Mesothelial cell of epicardium (in vitro differentiated cells): ENCODE results near the gene BAX. TPM values are rescaled to one million over a fixed set of nuclear protein-coding genes. Genes with fewer than 3 reads are reported as not detected.
A peak's percentile ranks its signal among the peaks of the same experiment; 100 is the strongest.
"Not testable (repeated sequence)": the region's sequence is repeated elsewhere in the genome, so short reads cannot be mapped to it uniquely, and the experiment has no call there.

Experiments
- DNase-seq, 2 experiments: peaks; one replicate each; pipeline ENCODE4 v3.0.0; 2021; ENCODE audit warnings: low spot score in 2 of 2; ENCODE audit not compliant: unreplicated experiment in 2 of 2
- H3K27ac Mint-ChIP-seq: 2 replicates; pipeline ENCODE4 v1.8.0; 2021; ENCODE audit warnings: mixed read lengths
- H3K27me3 Mint-ChIP-seq: 2 replicates; pipeline ENCODE4 v1.8.0; 2021; ENCODE audit warnings: low read depth, mixed read lengths
- H3K36me3 Mint-ChIP-seq: 2 replicates; pipeline ENCODE4 v1.8.0; 2021; ENCODE audit warnings: mixed read lengths
- H3K4me1 Mint-ChIP-seq: 2 replicates; pipeline ENCODE4 v1.8.0; 2021; ENCODE audit warnings: mixed read lengths
- H3K4me3 Mint-ChIP-seq: 2 replicates; pipeline ENCODE4 v1.8.0; 2021; ENCODE audit warnings: mild to moderate bottlenecking, moderate library complexity, mixed read lengths
- H3K9me3 Mint-ChIP-seq: 2 replicates; pipeline ENCODE4 v1.8.0; 2021; ENCODE audit warnings: mixed read lengths
- total RNA-seq: library from RNA; stranded (reverse); gene quantifications from 3 replicates; pipeline ENCODE4 v1.2.1, GENCODE V29; 2021
- TF ChIP-seq, protein P1 (sequence below): fragments of 200-600 bp; sonication (generic); IDR thresholded peaks from one replicate; pipeline ENCODE4 v1.5.0; 2021; ENCODE audit warnings: antibody characterized with exemption; ENCODE audit not compliant: unreplicated experiment

Gene BAX
- 119 to 129 TPM (median 119 TPM) in 3 replicates for total RNA-seq

DNA sequence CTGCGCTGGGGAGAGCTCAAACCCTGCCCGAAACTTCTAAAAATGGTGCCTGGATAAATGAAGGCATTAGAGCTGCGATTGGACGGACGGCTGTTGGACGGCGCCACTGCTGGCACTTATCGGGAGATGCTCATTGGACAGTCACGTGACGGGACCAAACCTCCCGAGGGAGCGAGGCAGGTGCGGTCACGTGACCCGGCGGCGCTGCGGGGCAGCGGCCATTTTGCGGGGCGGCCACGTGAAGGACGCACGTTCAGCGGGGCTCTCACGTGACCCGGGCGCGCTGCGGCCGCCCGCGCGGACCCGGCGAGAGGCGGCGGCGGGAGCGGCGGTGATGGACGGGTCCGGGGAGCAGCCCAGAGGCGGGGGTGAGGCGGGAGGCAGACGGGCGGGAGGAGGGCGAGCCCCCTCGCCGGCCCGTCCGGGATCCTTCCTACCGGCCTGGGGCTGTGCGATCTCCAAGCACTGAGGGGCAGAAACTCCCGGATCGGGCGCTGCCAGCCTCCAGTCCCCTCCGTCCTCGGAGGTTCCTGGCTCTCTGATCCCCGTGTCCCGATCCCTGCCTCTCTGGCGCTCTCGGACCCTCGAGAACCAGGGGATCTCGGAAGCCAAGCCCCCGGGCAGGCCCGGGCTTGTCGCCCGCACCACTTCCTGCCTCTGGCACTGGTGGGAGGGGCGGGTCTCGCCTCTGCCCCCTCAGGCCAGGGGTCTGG, at the start of gene BAX:
TSS of gene BAX (plus strand) at position 281 of the 713 bp plus-strand sequence. CDS start at position 335, 54 bp downstream.
- peak; percentile 95 to 96 for DNase-seq
- peaks cover 18% of the 10 kb centered on the region for H3K36me3 Mint-ChIP-seq
- TF ChIP-seq, protein P1, sequence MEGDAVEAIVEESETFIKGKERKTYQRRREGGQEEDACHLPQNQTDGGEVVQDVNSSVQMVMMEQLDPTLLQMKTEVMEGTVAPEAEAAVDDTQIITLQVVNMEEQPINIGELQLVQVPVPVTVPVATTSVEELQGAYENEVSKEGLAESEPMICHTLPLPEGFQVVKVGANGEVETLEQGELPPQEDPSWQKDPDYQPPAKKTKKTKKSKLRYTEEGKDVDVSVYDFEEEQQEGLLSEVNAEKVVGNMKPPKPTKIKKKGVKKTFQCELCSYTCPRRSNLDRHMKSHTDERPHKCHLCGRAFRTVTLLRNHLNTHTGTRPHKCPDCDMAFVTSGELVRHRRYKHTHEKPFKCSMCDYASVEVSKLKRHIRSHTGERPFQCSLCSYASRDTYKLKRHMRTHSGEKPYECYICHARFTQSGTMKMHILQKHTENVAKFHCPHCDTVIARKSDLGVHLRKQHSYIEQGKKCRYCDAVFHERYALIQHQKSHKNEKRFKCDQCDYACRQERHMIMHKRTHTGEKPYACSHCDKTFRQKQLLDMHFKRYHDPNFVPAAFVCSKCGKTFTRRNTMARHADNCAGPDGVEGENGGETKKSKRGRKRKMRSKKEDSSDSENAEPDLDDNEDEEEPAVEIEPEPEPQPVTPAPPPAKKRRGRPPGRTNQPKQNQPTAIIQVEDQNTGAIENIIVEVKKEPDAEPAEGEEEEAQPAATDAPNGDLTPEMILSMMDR: no peak
- no peaks in the 10 kb centered on the region for H3K27me3 Mint-ChIP-seq
- H3K4me3 Mint-ChIP-seq: peak within 1 kb of the TSS; percentile 84
- peak within 1 kb of the TSS; percentile 96 for H3K27ac Mint-ChIP-seq
- H3K9me3 Mint-ChIP-seq: no peaks in the 10 kb centered on the region
- H3K4me1 Mint-ChIP-seq: peaks cover 13% of the 10 kb centered on the region

DNA sequence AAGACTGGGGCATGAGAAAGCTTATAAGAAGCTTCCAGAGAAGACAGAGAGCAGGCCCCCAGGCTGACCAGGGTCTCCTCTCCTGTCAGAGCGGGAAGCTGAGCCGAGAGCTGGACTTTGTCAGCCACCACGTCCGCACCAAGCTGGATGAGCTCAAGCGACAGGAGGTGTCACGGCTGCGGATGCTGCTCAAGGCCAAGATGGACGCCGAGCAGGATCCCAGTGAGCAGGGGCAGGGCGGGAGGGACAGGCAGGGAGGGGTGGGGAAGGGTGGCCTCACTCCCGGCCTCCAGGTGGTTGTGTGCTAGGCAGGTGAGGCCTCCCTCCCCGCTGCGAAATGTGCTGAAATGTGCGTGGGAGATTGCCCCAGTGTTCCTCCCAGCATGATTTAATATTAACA, 49.0 kb upstream of the BAX start:
- TF ChIP-seq, protein P1: no peak
- DNase-seq: no peak
- H3K27ac Mint-ChIP-seq: no peak overlapping the region
- H3K27me3 Mint-ChIP-seq: no peaks in the 10 kb centered on the region
- no peak overlapping the region for H3K4me3 Mint-ChIP-seq
- peaks cover 8% of the 10 kb centered on the region for H3K4me1 Mint-ChIP-seq
- H3K36me3 Mint-ChIP-seq: peaks cover 40% of the 10 kb centered on the region
- H3K9me3 Mint-ChIP-seq: no peaks in the 10 kb centered on the region

DNA sequence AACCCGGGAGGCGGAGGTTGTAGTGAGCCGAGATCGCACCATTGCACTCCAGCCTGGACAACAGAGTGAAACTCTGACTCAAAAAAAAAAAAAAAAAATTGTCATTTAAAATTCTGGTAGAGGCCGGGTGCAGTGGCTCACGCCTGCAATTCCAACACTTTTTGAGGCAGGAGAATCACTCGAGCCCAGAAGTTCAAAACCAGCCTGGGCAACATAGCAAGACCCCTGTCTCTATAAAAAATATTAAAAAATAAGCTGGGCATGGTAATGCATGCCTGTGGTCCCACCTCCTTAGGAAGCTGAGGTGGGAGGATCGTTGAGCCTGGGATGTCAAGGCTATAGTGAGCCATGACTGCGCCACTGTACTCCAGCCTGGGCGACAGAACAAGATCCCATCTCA, 48.4 kb upstream of the BAX start:
- Mint-ChIP-seq H3K36me3 (peaks cover 44% of the 10 kb centered on the region), H3K27me3 (no peaks in the 10 kb centered on the region), H3K4me1 (peaks cover 2% of the 10 kb centered on the region)

DNA sequence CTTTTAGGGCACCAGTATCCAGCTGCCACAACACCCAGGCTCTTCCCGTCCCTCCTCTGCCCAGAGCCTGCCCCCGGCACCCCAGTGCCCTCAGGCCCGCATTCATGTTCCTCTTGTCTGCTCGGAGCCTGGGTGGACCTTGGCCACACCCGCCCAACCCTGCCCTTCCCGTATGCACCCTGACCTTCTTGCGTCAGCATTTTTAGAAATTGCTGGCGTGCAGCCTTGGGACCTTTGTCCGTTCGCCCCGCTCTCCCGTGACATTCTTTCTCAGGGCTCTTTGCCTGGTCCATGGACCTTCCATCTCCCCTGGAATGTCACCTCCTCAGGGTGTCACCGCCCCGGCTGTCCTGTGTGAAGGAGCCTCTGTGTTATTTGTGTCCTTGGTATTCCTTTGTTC, 47.0 kb upstream of the BAX start:
- Mint-ChIP-seq H3K4me1 (no peaks in the 10 kb centered on the region), H3K36me3 (peaks cover 49% of the 10 kb centered on the region), H3K4me3 (no peak overlapping the region), H3K27me3 (no peaks in the 10 kb centered on the region), H3K27ac (no peak overlapping the region), H3K9me3 (no peaks in the 10 kb centered on the region)
- DNase-seq: no peak
- TF ChIP-seq, protein P1: no peak

More for the DNA sequence above, 48.4 kb upstream of the BAX start:
- no peak for DNase-seq
- TF ChIP-seq, protein P1: no peak
- Mint-ChIP-seq H3K27ac (no peak overlapping the region), H3K9me3 (no peaks in the 10 kb centered on the region), H3K4me3 (no peak overlapping the region)

DNA sequence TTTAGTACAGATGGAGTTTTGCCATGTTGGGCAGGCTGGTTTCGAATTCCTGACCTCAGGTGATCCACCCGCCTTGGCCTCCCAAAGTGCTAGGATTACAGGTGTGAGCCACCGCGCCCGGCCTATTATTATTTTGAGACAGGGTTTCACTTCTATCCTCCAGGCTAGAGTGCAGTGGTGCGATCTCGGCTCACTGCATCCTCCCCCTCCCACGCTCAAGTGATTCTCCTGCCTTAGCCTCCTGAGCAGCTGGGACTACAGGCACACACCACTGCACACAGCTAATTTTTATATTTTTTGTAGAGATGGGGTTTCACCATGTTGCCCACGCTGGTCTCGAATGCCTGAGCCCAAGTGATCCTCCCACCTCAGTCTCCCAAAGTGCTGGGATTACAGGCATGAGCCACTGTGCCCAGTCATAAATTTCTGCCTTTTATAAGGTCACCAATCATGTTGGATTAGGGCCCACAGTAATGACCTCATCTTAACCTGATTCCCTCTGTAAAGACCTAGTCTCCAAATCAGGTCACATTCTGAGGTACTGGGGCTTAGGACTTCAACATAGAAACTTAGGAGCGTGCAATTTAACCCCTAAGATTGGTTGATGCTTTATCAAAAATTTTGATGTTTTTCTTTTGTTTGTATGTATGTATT, 45.1 kb upstream of the BAX start:
- not testable (repeated sequence) for H3K27me3 Mint-ChIP-seq, H3K27ac Mint-ChIP-seq, H3K4me3 Mint-ChIP-seq, H3K9me3 Mint-ChIP-seq, DNase-seq, H3K4me1 Mint-ChIP-seq
- H3K36me3 Mint-ChIP-seq: peaks cover 56% of the 10 kb centered on the region

DNA sequence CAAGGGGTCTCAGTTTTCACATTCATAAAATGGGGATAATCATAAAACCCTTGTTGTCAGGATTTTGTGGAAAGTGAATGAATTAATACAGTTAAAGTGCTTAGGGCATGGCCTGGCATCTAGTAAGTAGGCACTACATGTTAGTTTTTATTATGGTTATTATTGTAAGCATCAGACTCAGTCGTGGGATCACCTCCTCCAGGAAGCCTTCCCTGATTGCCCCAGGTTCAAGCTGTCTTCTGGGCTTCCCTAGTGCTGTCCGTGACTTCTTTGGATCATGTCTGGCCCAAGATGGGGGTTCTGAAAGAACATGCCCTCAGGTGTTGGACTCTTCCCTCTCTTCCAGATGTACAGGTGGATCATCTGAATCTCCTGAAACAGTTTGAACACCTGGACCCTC, 43.9 kb upstream of the BAX start:
- H3K9me3 Mint-ChIP-seq: no peaks in the 10 kb centered on the region
- H3K27me3 Mint-ChIP-seq: no peaks in the 10 kb centered on the region
- peaks cover 49% of the 10 kb centered on the region for H3K36me3 Mint-ChIP-seq
- TF ChIP-seq, protein P1: no peak
- H3K4me3 Mint-ChIP-seq: no peak overlapping the region
- DNase-seq: no peak
- H3K27ac Mint-ChIP-seq: no peak overlapping the region
- H3K4me1 Mint-ChIP-seq: no peaks in the 10 kb centered on the region
